Astrocyte of the cerebellum (primary cell): Measurements from ENCODE around the gene PPP1R1C.

Experiments used
- DNase-seq: peaks from one replicate; pipeline ENCODE4 v3.0.0-alpha.2; 2011; ENCODE audit warnings: low read depth
- H3K4me3 ChIP-seq: 2 replicates; pipeline ENCODE4 v1.5.1; 2011; ENCODE audit warnings: mild to moderate bottlenecking, low read depth, low read length, moderate library complexity
- CTCF ChIP-seq: IDR thresholded peaks from 2 replicates; pipeline ENCODE4 v1.5.1; 2012; ENCODE audit warnings: low read length, low read depth, moderate library complexity, mild to moderate bottlenecking; ENCODE audit errors: missing control alignments
- in situ Hi-C: cut with HindIII; loops from 2 replicates; pipeline ENCODE4 v1.10.0; 2017; ENCODE audit warnings: low sequenced_read_pairs

Gene PPP1R1C

DNA sequence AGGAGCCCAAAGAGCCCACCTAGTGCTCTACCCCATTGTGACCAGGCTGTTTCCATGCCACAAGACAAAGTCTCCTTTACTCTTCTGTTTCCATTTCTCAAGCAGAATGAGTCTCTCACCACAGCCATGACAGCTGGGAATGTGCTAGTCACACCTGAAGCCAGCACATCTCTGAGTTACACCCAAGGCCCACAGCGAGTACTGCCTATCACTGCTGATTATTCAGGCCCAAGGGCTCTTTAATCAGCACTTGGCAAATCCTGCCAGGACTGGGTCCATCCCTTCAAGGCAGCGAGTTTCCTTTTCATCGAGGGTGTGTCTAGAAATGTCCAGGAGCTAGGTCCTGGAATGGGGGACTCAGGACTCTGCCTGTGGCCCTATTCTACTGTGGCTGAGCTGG lies 14.6 kb upstream of the PPP1R1C start:
- TF ChIP-seq CTCF = no peak
- in situ Hi-C loops = no loop called here
- H3K4me3 ChIP-seq = no peak overlapping the region
- no peak for DNase-seq

GRCh38 chr2:181972431-181973170 lies 13.1 kb upstream of the PPP1R1C start:
- in situ Hi-C loops = no loop called here
- no peak for TF ChIP-seq CTCF
- no peak overlapping the region for H3K4me3 ChIP-seq
- DNase-seq = no peak

- no peak for DNase-seq
- in situ Hi-C loops = no loop called here
- TF ChIP-seq CTCF = no peak
- H3K4me3 ChIP-seq = no peak overlapping the region
Observed at GRCh38 chr2:181973171-181973783, 12.4 kb upstream of the PPP1R1C start.

DNA sequence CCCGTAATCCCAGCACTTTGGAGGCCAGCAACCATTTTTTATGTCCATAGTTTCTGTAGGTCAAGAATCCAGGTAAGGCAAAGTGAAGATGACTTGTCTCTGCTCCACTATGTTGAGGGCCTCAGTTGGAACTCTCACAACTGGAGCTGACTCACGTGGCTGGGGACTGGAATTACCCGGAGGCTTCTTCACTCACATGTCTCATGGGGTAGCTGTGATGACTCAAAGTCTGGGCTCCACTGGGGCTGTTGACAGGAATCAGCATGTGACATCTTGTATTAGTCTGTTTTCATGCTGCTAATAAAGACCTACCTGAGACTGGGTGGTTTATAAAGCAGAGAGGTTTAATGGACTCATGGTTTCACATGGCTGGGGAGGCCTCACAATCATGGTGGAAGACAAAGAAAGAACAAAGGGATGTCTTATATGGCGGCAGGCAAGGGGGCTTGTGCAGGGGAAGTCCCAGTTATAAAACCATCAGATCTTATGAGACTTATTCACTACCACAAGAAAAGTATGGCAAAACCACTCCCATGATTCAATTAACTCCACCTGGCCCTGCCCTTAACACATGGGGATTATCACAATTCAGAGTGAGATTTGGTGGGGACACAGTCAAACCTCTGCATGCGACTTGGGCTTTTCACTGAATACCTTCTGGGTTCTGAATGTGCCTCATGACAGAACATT lies 7.8 kb upstream of the PPP1R1C start:
- H3K4me3 ChIP-seq = no peak overlapping the region
- TF ChIP-seq CTCF = no peak
- no peak for DNase-seq
- in situ Hi-C loops = no loop called here

DNA sequence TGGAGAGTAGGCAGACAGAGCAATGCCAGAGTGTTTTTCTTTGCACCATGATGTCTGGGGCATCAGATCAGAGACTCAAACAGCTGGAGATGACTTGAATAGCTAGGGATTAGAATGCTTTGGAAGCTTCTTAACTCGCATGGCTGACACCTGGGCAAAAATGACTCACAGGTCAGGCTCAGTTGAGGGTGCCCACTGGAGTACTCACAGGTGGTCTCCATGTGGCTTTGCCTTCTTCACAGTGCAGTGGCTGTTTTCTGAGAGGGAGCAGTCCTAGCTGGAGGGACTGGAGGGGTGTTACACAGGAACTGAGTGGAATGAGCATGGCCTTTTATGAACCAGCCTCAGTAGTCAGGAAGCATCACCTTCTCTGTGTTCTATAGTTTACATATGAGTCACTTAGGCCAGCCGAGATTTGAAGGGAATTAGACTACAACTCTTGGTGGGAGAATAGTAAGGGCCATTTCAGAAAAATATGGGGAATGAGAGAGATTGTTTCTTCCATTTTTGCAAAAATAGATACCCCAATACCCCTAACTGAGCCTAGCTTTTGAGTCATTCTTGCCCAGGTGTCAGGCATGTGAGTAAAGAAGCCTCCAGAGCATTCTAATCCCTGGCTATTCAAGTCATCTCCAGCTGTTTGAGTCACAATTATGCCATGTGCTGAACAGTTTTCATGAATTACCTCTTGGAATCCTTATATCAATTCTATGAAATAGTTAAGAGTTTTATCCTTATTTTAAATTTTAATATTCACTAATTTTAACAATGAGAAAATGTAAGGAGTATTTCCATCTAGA lies 7.1 kb upstream of the PPP1R1C start:
- in situ Hi-C loops = no loop called here
- no peak overlapping the region for H3K4me3 ChIP-seq
- no peak for TF ChIP-seq CTCF
- no peak for DNase-seq

- no peak overlapping the region for H3K4me3 ChIP-seq
- no peak for TF ChIP-seq CTCF
- in situ Hi-C loops = no loop called here
- DNase-seq = no peak
Observed at GRCh38 chr2:181984060-181984459, 1.6 kb upstream of the PPP1R1C start.
